Stimulated activated CD8-positive, alpha-beta memory T cell treated with anti-CD3 and anti-CD28 coated beads, Interleukin-4, amount 100 ng/mL, for 48 hours (primary cell): ENCODE measurements around the gene HMGXB4.
A peak's percentile ranks its signal among the peaks of the same experiment; 100 is the strongest.

Experiments used
- DNase-seq: peaks from one replicate; pipeline ENCODE4 v3.0.0-alpha.2; 2020

Gene HMGXB4

DNA sequence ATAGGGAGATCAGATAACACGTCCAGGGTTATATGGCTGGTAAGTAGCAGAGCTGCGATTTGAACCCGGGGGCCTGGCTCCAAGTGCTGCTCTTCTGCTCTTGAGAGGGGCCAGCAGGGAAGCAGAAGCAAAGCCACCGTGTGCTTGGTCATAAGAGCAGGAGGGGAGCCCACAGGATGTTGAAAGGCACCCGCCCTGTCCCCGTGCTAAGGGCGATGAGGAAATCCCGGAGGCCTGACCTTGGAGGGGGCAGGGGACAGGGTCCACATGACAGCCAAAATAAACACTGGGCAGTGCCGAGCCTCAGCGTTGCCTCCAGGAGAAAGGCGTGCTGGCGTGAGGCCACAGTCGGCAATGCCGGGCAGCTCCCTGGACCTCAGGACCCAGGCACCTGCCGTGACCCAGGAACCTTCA lies 71.2 kb downstream of the HMGXB4 start:
- no peak for DNase-seq

DNA sequence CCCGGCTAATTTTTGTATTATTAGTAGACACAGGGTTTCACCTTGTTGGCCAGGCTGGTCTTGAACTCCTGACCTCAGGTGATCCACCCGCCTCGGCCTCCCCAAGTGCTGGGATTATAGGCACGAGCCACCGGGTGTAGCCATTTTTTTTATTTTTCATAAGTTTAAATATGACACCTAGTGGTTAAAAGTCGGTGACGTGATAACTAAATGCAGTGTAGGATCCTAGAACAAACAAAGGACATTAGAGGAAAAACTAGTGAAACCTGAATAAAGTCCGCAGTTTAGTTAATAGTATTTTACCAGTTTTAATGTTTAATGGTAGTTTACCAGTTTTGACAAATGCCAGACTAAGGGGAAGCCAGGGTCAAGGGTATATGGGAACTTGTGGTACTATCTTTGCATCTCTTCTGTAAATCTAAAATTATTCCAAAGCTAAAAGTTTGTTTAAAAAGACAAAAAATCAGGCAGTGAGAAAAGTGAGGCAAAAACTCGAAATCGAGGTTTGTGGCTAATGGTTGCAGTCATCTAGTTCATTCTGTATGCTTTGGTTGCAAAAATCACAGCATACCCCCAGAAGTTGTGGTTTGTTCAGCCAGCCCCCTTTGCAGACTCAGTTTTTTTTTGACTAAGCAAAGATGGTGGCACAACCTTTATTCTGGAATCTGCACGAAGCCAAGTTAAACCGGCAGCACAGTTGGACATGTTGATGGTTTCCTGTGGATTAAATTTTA lies 72.0 kb downstream of the HMGXB4 start:
- DNase-seq = no peak

DNA sequence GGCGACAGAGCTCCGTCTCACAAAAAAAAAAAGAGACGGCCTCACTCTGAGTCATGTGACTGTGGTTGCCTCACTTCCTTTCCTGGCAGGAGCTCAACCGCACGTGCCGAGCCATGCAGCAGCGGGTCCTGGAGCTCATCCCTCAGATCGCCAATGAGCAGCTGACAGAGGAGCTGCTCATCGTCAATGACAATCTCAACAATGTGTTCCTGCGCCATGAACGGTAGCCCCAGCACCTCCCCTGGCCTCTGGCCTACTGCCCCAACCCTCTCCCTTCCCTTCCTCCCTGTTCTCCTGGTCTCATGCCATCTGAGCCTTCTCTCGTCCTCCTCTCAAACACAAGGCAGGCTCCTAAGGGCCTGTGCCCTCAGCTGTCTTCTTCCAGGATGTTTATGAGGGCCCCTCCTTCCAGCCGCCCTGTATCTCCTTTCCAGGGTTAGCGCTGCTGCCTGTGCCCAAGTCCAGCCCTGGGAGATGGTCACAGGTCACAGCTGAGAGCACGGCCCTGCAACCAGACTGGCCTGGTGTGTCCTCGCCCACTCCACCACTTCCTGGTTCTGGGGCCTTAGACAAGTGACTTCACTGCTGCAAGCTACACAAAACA lies 73.1 kb downstream of the HMGXB4 start:
- DNase-seq = peak; percentile 74

DNA sequence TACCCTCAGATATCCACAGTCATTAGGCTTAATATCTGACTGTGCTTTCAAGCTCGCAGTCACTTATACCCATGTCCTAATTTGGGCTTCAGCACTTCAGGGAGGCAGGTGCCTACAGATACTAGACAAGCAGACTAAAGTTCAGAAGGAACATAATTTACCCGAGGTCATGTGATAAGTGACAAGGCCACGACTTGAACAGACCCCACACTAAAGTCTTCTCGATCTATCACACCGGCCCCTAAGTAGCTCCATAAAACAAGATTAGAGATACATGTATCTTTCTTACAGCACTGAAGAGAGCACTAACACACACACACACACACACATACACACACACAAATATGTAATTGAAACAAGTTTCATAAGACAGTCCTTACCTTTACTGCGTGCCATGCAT lies 75.0 kb downstream of the HMGXB4 start:
- DNase-seq = no peak

DNA sequence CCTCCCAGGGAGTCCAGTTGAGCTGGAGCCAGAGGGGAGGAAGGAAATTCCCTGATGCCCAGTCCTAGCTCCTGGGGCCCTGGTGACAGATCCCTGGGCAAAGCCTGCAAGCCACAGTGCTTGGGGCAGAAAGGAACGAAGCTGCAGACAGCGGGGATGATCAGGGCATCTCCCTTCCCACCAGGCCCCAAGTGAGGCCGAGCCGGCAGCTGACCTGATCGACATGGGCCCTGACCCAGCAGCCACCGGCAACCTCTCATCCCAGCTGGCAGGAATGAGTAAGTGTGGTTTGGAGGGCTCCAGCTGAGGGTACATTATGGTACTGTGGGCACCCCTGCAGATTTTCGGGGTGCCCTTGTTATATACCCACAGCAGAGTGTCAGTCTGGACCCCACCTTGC lies 75.9 kb downstream of the HMGXB4 start:
- DNase-seq = no peak

DNA sequence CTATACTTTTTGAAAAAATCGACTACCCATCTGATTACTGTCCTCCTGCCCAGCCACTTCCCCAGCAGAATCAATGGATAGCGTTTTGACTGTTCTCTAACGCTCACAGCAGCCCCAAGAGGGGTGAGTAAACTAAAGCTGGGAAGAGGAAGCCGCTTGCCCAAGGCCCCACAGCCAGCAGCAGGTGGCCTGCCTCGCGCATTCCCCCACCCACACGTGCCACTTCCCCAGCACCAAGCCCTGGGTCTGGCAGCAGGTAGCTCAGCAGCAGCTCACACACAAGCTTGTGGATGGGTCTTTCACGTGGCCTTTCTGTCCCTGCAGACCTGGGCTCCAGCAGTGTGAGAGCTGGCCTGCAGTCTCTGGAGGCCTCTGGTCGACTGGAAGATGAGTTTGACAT lies 76.7 kb downstream of the HMGXB4 start:
- peak; percentile 53 for DNase-seq

DNA sequence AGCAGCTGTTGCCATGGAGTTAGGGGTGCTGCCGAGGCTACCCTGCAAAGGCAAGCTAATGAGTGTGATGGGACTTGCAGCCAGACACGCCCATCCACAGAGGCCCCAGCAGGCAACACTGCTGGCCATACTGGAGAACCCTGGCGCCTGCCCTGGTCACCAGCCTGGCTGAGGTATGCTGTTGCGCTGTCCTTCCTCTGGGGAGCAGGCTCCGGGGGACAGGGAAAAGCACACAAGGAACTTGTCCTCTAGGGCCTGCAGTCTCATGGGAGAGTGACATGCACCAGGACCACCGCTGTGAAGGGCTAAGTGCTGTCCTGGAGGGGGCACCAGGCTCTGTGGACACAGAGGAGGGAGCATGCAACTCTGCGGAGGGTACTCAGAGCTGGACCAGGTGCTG lies 78.2 kb downstream of the HMGXB4 start:
- no peak for DNase-seq

DNA sequence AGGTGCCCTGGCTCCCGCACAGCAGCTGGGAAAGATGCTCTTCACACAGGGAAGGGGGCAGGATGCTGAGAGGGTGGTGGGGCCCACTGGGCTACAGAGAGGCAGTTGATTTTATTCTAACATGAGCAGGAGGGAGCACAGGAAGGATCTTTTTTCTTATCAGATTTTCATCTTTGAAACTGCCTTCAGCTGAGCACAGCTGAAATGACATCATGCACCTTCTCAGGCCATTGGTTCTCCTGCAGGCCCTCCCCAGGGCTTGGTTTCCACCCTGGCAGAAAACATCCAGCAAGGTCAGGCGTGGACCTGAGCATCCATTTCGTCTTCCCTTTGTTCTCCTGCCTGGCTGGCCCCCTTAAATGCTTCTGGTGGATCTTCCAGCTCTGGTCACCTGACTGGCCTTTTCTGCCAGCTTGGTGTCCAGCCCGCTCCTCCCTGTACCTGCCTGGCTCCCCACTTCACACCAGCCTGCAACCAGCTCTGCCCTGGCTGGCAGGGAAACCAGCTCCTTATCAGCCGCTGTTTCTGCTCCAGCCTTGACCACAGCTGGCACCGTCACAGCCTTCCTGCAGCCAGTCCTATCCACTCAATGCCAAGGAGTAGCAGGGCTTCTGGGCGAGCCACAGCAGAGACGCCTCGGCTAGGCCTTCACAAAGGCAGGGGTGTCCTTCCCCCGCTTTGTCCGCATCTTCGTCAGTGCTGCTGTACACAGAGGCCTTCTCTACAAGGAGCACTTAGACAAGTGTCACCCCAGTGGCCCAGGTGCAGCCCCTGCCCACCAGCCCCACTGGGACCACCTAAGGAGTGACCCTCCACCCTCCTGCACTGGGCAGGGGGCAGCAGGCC lies 78.9 kb downstream of the HMGXB4 start:
- no peak for DNase-seq

DNA sequence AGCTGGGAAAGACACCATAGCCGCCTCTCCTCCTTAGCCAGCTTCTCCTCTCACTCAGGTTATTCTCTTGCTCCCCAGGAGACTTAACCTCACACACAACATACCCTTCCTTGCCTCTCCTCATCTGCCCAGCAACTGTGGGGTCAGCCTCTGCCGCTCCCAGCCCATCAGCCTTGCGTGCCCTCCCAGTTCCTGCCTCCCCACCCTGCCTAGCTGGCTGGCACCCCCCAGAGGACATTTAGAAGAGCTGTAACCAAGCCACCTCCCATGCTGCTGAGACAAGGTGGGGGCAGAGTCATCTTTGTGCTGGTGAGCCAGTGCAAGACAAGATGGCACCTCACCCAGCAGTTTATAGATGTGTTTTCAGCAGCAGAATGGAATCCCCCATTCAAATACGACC lies 80.6 kb downstream of the HMGXB4 start:
- no peak for DNase-seq

DNA sequence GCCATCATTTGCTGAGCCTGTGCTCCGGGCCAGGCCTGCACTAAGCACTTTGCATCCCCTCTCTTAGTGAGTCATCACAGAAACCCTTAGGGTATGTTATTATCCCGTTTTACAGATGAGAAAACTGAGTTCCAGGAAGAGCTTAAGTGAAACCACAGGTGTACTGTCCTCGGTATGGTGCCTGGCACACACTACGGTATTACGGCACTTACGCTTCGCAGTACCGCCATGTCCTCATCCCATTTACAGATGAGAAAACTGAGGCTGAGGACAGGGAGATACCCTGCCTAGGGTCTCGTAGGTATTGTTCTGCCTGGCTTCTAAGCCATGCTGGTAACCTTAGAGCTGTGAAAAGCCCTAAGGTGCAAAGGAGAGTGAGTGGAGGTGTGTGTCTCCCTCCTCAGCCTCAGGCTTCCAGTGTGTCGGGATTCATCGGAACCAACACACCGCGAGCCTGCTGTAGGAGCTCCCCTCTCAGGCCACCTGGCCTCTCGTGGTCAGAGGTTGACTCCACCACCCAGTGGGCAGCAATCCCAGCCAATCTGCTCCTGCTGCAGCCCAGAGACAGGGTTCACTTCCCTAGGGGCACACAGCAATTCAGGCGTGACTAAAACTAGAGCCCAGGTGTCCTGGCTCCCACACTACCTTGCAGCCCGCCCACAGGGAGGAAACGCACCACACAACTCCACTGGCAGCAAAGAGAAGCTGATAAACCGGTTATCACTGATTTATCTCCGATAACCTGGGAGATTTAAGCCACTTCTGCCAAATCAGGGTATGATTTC lies 84.0 kb downstream of the HMGXB4 start:
- DNase-seq = no peak

DNA sequence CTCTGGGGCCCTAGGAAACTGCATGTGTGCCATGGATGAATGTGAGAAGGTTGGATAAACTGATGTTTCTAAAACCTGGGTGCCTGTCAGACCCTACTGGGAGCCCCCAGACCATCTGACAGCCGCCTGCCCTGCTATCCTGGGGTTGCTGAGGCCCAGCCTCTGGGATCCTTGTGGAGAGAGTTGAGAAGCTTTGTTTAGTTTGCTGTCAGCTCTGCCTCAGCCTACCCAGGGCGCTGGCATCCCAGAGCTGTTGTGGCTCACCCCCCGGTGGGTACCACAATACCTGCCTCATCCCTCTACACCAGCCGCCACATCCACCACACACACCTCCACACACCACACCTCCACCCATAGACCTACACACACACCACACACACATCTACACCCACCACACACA lies 85.1 kb downstream of the HMGXB4 start:
- no peak for DNase-seq

DNA sequence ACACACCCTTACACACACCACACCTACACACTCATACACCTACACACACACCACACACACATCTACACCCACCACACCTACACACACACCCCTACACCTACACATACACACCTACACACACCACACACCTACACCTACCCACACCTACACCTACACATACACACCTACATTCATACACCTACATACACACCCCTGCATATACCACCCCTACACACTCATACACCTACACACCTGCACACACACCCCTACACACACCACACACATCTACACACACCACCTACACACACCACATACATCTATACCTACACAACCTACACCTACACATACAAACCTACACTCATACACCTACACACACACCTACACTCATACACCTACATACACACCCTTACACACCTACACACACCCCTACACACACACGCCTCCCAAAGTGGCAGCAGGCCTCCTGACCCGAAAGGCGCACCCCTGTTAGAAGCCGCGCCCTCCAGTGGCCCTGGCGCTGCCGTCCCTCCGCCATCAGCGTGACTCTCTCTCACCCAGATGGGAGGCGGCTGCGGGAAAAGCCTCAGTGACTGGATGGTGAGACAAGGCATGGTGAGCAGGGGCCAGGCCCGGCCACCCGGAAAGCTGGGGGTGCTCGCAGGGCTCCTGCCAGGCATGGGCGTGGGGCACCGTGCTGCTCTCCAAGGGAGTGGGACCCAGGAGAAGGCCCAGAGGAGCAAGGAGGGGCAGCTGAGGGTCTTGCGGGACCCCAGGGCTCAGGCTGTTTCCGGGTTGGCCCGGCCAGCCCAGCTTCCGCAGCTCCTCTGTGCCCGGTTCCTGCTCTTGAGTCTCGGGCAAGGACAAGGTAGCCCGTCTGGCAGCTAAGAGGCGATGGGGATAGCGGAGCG lies 86.6 kb downstream of the HMGXB4 start:
- no peak for DNase-seq

DNA sequence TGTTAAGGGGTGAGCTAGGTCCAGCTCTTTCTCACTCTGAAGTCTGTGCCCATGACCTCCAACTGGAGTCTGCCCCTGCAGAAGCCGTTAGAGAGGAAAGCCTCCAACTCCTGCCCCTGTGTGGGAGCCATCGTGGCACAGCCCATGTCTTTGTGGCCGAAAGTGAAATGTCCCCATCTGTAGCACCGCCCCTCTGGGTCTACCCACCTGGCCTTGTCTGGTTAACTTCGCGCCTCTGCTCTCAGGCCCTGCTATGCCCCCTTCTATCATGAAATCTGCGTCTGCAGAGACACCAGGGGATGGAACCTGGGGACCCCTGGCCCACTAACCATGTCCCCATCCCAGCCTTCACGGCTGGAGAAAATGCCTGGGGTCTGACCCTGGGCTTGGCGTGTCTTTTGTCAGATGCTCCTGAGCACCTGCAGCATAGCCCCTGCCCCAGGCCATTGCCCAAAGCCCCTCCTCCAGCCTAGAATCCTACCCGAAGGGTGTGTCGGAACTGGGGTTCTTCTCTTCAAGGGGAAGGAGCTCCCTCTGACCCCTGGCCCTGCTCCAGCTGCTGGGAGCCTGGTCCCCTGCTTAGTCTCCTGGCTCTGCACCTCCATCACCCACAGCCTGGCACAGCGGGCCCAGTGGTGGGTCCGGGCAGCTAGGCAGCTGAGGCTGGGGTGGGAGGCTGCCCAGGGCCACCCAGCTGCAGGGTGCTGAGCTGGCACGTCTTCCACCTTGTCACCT lies 87.8 kb downstream of the HMGXB4 start:
- DNase-seq = no peak
